ENCODE measurements around the gene NFIC.
A peak's percentile ranks its signal among the peaks of the same experiment; 100 is the strongest.
"Not testable (repeated sequence)": the region's sequence is repeated elsewhere in the genome, so short reads cannot be mapped to it uniquely, and the experiment has no call there.

NFIC gene

GRCh38 chr19:3368441-3368795 lies 2.0 kb downstream of the NFIC start:
- no peak for TF ChIP-seq POLR2A (IDR thresholded peaks at IDR 0.05; ENCODE audit: low read depth, low read length)
- FAIRE-seq (no peak), DNase-seq (ENCODE audit: insufficient read length, low spot score) (no peak)

DNA sequence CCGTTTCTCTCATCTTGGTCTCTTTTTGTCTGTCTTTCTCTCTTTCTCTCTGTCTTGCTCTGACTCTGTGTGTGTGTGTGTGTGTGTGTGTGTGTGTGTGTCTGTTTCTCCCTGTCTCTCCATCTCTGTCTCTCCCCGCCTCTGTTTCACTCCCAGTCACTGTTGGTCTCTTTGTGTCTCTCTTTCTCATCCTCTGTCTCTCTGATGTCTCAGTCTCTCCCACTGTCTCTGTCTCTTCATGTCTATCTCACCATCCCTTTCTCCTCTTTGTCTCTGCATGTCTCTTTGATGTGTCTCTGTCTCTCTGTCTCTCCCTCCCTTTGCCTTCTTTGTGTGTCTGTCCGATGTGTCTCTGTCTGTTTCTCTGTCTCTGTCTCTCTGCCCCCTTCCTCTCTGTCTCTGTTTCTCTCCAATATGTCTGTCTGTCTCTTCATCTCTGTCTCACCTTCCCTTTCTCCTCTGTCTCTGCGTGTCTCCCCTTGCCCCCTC lies 2.5 kb downstream of the NFIC start:
- TF ChIP-seq POLR2A (IDR thresholded peaks at IDR 0.05; ENCODE audit: low read depth, low read length): no peak
- DNase-seq (ENCODE audit: insufficient read length, low spot score): no peak
- FAIRE-seq: no peak

GRCh38 chr19:3369337-3370213 lies 3.2 kb downstream of the NFIC start:
- peak; percentile 68 for DNase-seq (ENCODE audit: insufficient read length, low spot score)
- no peak for TF ChIP-seq POLR2A (IDR thresholded peaks at IDR 0.05; ENCODE audit: low read depth, low read length)
- FAIRE-seq: no peak

DNA sequence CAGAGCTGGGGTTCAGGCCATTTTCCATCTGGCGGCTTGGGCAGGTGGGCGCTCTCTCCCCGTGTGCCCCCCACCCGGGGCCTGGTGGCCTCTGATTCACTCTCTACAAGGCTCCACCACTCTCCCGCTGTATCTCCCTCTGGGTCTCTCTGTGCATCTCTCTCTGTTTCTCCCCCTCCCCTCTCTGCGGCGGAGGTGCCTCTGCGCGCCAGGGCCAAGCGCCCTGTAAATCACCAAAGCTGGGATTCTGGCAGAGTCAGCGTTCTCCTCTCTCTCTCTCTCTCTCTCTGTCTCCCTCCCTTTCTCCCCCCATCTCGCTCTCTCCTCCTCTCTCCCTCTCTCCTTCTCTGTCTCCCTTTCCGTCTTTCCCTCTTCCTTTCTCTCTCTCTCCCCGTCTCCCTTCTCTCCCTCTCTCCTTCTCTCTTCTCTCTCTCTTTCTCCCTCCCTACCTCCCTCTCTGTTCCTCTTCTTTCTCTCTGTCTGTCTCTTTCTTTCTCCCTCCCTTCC lies 3.9 kb downstream of the NFIC start:
- FAIRE-seq (no peak), DNase-seq (ENCODE audit: insufficient read length, low spot score) (no peak)
- no peak for TF ChIP-seq POLR2A (IDR thresholded peaks at IDR 0.05; ENCODE audit: low read depth, low read length)

- DNase-seq (ENCODE audit: insufficient read length, low spot score): no peak
- no peak for FAIRE-seq
- TF ChIP-seq POLR2A (IDR thresholded peaks at IDR 0.05; ENCODE audit: low read depth, low read length): no peak
Measured at GRCh38 chr19:3370728-3371591, 4.6 kb downstream of the NFIC start.

DNA sequence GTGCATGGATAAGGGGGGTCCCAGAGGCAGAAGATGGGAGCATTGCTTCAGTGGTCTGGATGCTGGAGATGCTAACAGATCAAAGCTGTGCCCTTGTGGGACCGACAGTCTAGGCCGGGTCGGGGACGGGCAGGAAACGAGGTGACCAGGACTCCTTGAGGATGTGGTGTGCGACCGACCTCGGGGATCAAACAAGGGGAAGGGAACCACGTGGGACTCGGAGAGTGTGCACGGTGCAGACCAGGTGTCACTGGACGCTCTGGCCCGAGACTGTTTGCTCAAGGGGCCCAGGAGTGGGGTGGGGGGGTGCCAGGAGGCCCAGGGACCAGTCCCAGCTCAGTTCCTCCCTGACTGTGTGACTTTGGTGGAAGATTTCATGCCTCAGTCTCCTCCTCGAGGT lies 6.0 kb downstream of the NFIC start:
- no peak for FAIRE-seq
- no peak for TF ChIP-seq POLR2A (IDR thresholded peaks at IDR 0.05; ENCODE audit: low read depth, low read length)
- no peak for DNase-seq (ENCODE audit: insufficient read length, low spot score)

GRCh38 chr19:3373971-3374368 lies 7.6 kb downstream of the NFIC start:
- no peak for DNase-seq (ENCODE audit: insufficient read length, low spot score)
- no peak for TF ChIP-seq POLR2A (IDR thresholded peaks at IDR 0.05; ENCODE audit: low read depth, low read length)
- no peak for FAIRE-seq

- no peak for FAIRE-seq
- no peak for DNase-seq (ENCODE audit: insufficient read length, low spot score)
- TF ChIP-seq POLR2A (IDR thresholded peaks at IDR 0.05; ENCODE audit: low read depth, low read length): no peak
Measured at GRCh38 chr19:3374369-3375112, 8.2 kb downstream of the NFIC start.

GRCh38 chr19:3375221-3376090 lies 9.1 kb downstream of the NFIC start:
- no peak for FAIRE-seq
- peak; percentile 59 for DNase-seq (ENCODE audit: insufficient read length, low spot score)
- TF ChIP-seq POLR2A (IDR thresholded peaks at IDR 0.05; ENCODE audit: low read depth, low read length): no peak

DNA sequence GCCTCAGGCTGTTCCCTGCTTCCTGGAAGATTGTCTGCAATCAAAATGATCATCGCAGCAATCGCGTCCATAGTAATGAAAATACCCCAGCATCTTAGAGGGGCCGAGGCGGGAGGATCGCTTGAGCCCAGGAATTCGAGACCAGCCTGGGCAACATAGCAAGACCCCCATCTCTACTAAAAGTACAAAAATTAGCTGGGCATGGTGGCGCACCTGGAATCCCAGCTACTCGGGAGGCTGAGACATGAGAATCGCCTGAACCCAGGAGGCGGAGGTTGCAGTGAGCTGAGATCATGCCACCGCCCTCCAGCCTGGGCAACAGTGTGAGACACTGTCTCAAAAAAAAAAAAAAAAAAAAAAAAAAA lies 9.7 kb downstream of the NFIC start:
- FAIRE-seq; DNase-seq (ENCODE audit: insufficient read length, low spot score): not testable (repeated sequence)

GRCh38 chr19:3378352-3379150 lies 12.2 kb downstream of the NFIC start:
- no peak for FAIRE-seq
- DNase-seq (ENCODE audit: insufficient read length, low spot score): no peak
- TF ChIP-seq POLR2A (IDR thresholded peaks at IDR 0.05; ENCODE audit: low read depth, low read length): no peak

- DNase-seq (ENCODE audit: insufficient read length, low spot score): no peak
- TF ChIP-seq POLR2A (IDR thresholded peaks at IDR 0.05; ENCODE audit: low read depth, low read length): no peak
- no peak for FAIRE-seq
Measured at GRCh38 chr19:3380829-3381228, 14.4 kb downstream of the NFIC start.
